Stimulated activated CD4-positive, alpha-beta T cell treated with anti-CD3 and anti-CD28 coated beads, Interleukin-1b, Interleukin-23, amount 100 ng/mL, for 48 hours (primary cell): ENCODE data around the gene C1orf74.

Experiments
- DNase-seq: peaks from one replicate; pipeline ENCODE4 v3.0.0-alpha.2; 2020

Gene C1orf74

DNA sequence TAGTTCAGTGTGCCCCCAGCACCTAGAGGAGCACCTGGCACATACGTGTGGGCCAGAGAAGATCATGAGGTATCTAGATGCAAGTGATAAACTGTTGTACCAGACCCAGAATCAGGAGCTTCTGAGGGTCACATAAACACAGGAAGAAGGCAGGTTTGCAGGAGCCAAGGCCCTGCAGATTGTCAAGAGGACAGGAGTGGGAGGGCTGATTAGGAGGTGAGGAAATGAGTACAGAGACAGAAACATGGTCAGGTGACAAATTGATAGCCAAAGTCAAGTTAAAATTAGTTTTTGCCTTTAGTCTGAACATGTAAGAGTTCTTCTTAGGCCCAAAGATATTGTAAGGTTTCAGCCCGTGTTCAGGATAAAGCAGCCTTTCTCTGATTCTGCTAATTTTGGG, 42.5 kb downstream of the C1orf74 start:
- DNase-seq, result no peak

DNA sequence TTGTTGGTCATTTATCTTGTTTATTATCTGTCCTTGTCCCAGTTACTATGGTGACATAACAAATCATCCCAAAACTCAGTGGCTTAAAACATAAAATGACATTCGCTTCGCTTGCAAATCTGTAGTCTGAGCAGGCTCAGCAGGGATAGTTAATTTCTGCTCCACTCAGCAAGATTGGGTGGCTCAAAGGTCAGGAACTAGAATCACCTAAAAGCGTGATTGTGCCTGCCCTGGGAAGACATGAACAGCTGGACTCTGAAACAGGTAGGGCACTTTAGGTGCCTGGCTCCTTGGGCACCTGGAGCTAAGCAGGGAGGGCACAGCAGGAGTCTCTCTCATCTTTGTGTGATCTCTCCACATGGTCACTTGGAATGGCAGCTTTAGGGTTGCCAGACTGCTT, 43.2 kb downstream of the C1orf74 start:
- no peak for DNase-seq

GRCh38 chr1:209738270-209738669, 46.1 kb downstream of the C1orf74 start:
- DNase-seq, result no peak

DNA sequence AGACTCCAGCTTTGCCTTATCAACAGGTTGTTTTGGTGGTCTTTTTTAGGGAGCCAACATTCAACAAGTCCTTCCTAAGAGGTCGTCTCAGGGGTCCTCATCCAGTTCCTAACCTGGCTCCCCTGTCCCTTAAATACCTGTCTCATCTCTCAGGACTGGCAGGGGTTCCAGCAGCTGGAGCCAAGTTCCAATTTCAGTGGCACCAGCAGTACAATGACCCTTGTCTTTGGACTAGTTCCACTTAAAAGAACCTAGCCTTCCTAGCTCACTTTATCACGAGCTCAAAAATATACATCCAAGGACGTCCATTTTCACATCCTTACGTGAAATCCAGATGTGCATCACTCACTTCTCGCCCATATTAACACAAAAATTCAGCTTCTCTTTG, 47.2 kb downstream of the C1orf74 start:
- no peak for DNase-seq

GRCh38 chr1:209736490-209737117, 47.8 kb downstream of the C1orf74 start:
- no peak for DNase-seq

GRCh38 chr1:209733409-209734192, 50.8 kb downstream of the C1orf74 start:
- DNase-seq, result no peak

GRCh38 chr1:209732725-209733124, 51.6 kb downstream of the C1orf74 start:
- DNase-seq, result no peak

DNA sequence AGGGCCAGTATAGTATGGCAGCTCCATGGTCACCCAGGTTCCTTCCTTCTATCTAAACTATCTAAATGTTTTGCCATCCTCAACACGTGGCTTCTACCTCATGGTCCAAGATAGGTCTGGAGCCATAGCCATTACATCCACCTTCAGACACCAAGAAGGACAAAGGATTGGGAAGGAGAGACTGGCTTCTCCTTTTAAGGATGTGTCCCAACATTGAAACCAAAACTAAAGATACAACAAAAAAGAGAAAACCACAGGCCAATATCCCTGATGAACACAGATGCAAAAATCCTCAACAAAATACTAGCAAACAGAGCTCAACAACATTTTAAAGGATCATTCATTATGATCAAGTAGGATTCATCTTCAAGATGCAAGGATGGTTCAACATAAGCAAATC, 54.9 kb downstream of the C1orf74 start:
- DNase-seq, result no peak
